ENCODE measurements around the gene IGF2BP2. TPM values are rescaled to one million over a fixed set of nuclear protein-coding genes. Genes with fewer than 3 reads are reported as not detected.
"Not testable (repeated sequence)": the region's sequence is repeated elsewhere in the genome, so short reads cannot be mapped to it uniquely, and the experiment has no call there.

IGF2BP2 gene
- total RNA-seq, 4 donors from 2014 or later, result 5.1 to 29.8 (median 9.3) TPM

GRCh38 chr3:185846037-185846436 is 21.2 kb upstream of the IGF2BP2 start:
- WGBS, 2 donors, result 67 to 71% methylated on average over 6 of the region's 6 CpGs
- no peak for TF ChIP-seq POLR2A (IDR thresholded peaks at IDR 0.05)
- TF ChIP-seq, protein P1, sequence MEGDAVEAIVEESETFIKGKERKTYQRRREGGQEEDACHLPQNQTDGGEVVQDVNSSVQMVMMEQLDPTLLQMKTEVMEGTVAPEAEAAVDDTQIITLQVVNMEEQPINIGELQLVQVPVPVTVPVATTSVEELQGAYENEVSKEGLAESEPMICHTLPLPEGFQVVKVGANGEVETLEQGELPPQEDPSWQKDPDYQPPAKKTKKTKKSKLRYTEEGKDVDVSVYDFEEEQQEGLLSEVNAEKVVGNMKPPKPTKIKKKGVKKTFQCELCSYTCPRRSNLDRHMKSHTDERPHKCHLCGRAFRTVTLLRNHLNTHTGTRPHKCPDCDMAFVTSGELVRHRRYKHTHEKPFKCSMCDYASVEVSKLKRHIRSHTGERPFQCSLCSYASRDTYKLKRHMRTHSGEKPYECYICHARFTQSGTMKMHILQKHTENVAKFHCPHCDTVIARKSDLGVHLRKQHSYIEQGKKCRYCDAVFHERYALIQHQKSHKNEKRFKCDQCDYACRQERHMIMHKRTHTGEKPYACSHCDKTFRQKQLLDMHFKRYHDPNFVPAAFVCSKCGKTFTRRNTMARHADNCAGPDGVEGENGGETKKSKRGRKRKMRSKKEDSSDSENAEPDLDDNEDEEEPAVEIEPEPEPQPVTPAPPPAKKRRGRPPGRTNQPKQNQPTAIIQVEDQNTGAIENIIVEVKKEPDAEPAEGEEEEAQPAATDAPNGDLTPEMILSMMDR (IDR thresholded peaks at IDR 0.05), result no peak
- intact Hi-C loops (cut with DNase I; ENCODE audit: low total_unique reads), result no loop called here
- no peak for DNase-seq (ENCODE audit: low spot score in 2 of 2)
- no peak overlapping the region for H3K4me3 ChIP-seq (ENCODE audit: low read depth, poor library complexity, severe bottlenecking)

DNA sequence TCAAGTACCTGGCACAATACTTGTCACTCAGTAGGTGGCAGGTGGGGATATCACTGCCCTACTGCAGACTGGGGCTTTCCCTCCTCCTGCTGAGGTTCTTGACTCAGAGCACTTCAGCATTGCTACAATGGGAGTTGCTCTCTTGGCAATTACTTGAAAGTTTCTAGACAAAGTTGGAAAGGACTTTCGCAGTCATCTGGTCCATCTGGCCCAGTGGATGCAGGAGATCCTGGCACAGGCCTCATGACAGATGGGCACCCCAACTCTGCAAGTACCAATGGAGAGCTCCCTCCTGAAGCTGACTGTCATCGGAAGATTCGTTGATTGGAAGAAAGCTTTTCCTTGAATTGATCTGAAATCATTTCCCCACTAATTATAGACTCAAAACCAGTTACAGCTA is 19.2 kb upstream of the IGF2BP2 start:
- intact Hi-C loops (cut with DNase I; ENCODE audit: low total_unique reads), result no loop called here
- no peak for DNase-seq (ENCODE audit: low spot score in 2 of 2)
- 85 to 87% methylated on average over 3 of the region's 3 CpGs for WGBS, 2 donors
- H3K4me3 ChIP-seq (ENCODE audit: low read depth, poor library complexity, severe bottlenecking), result no peak overlapping the region
- TF ChIP-seq POLR2A (IDR thresholded peaks at IDR 0.05), result no peak
- TF ChIP-seq, protein P1 (IDR thresholded peaks at IDR 0.05), result no peak

DNA sequence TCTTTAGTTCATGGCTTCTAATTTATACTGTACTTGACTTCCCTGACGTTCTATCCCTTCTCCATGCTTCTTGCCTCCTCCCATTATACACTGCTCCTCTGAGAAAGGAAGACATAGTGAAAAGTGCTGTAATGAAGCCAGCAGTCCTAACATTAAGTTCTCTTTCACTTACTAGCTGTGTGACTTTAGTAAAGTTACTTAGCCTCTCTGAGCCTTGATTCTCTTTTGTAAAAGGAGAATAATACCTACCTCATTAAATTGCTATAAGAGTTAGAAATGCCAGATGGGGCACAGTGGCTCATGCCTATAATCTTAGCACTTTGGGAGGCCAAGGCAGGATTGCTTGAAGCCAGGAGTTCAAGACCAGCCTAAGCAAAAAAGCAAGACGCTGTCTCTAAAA is 18.8 kb upstream of the IGF2BP2 start:
- 84 to 85% methylated on average over 2 of the region's 2 CpGs for WGBS, 2 donors
- H3K4me3 ChIP-seq (ENCODE audit: low read depth, poor library complexity, severe bottlenecking), result no peak overlapping the region
- TF ChIP-seq POLR2A (IDR thresholded peaks at IDR 0.05), result no peak
- TF ChIP-seq, protein P1 (IDR thresholded peaks at IDR 0.05), result no peak
- intact Hi-C loops (cut with DNase I; ENCODE audit: low total_unique reads), result no loop called here
- no peak for DNase-seq (ENCODE audit: low spot score in 2 of 2)

- intact Hi-C loops (cut with DNase I; ENCODE audit: low total_unique reads), result no loop called here
- H3K4me3 ChIP-seq (ENCODE audit: low read depth, poor library complexity, severe bottlenecking), result no peak overlapping the region
- no peak for DNase-seq (ENCODE audit: low spot score in 2 of 2)
- 85 to 91% methylated on average over 3 of the region's 3 CpGs for WGBS, 2 donors
- TF ChIP-seq POLR2A (IDR thresholded peaks at IDR 0.05), result no peak
- TF ChIP-seq, protein P1 (IDR thresholded peaks at IDR 0.05), result no peak
Observed at GRCh38 chr3:185843126-185843525, 18.3 kb upstream of the IGF2BP2 start.

- TF ChIP-seq, protein P1 (IDR thresholded peaks at IDR 0.05), result no peak
- no peak for TF ChIP-seq POLR2A (IDR thresholded peaks at IDR 0.05)
- no peak for DNase-seq (ENCODE audit: low spot score in 2 of 2)
- 84 to 91% methylated on average over 4 of the region's 4 CpGs for WGBS, 2 donors
- H3K4me3 ChIP-seq (ENCODE audit: low read depth, poor library complexity, severe bottlenecking), result no peak overlapping the region
- intact Hi-C loops (cut with DNase I; ENCODE audit: low total_unique reads), result no loop called here
Observed at GRCh38 chr3:185842241-185842640, 17.4 kb upstream of the IGF2BP2 start.

DNA sequence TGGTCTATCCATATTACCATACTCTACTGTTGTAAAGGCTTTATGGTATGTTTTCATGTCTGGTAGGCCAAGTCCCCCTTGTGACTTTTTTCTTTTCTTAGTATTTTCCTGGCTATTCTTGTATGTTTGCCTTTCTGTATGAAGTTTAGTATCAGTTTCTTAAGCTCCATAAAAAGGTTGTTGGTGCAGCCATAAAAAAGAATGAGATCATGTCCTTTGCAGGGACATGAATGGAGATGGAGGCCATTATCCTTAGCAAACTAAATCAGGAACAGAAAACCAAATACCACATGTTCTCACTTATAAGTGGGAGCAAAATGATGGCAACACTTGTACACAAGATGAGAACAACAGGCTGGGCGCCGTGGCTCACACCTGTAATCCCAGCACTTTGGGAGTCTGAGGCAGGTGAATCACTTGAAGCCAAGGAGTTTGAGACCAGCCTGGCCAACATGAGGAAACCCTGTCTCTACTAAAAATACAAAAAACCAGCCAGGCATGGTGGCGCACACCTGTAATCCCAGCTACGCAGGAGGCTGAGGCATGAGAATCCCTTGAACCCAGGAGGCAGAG is 13.7 kb upstream of the IGF2BP2 start:
- DNase-seq (ENCODE audit: low spot score in 2 of 2); intact Hi-C loops (cut with DNase I; ENCODE audit: low total_unique reads): not testable (repeated sequence)

More for the DNA sequence above, 13.7 kb upstream of the IGF2BP2 start:
- WGBS, 2 donors, result 76 to 95% methylated on average over 4 of the region's 4 CpGs
- H3K4me3 ChIP-seq (ENCODE audit: low read depth, poor library complexity, severe bottlenecking), result not testable (repeated sequence)

Measured in lower leg skin (tissue), 4 donors.